ENCODE data around the gene JAML. TPM values are rescaled to one million over a fixed set of nuclear protein-coding genes. Genes with fewer than 3 reads are reported as not detected.
A peak's percentile ranks its signal among the peaks of the same experiment; 100 is the strongest.

The JAML gene
- total and polyA plus RNA-seq, 2 of the 13 experiments (the other 11 are each of a cell fraction or from before 2014, with no cell fraction given) = 2.0 to 3.3 TPM

- 0 out of 2 replicates have a peak, but pooled peaks have one; percentile 30 for TF ChIP-seq ZNF329 (CRISPR knock-in tag; IDR thresholded peaks at IDR 0.05; ENCODE audit: low read depth)
- 0 out of 2 replicates have a peak, but pooled peaks have one; percentile 79 for TF ChIP-seq ZFP41 (CRISPR knock-in tag; IDR thresholded peaks at IDR 0.05; ENCODE audit: borderline replicate concordance)
- TF ChIP-seq KDM2A (CRISPR knock-in tag; IDR thresholded peaks at IDR 0.05; ENCODE audit: borderline replicate concordance, low read depth) = peak; percentile 86; the same call in 1 of the 2 replicates
- TF ChIP-seq PPARG (CRISPR knock-in tag; conservative IDR thresholded peaks at IDR 0.05) = 0 out of 2 replicates have a peak, but pooled peaks have one; percentile 16
- TF ChIP-seq PLRG1 (conservative IDR thresholded peaks at IDR 0.05) = no peak
- TF ChIP-seq ZHX2 (IDR thresholded peaks at IDR 0.05; ENCODE audit: low read depth) = peak; percentile 83
- TF ChIP-seq ZHX2 (CRISPR knock-in tag; IDR thresholded peaks at IDR 0.05; ENCODE audit: borderline replicate concordance) = no peak; the same call in 1 of the 2 replicates
- peak; percentile 72 for TF ChIP-seq PHF8 (CRISPR knock-in tag; IDR thresholded peaks at IDR 0.05)
- peak; percentile 55; the same call in 1 of the 2 replicates for TF ChIP-seq MED1 (CRISPR knock-in tag; IDR thresholded peaks at IDR 0.05)
- TF ChIP-seq PHF21A (CRISPR knock-in tag; IDR thresholded peaks at IDR 0.05) = peak; percentile 50; the same call in 1 of the 2 replicates
- TF ChIP-seq ZNF180 (CRISPR knock-in tag; IDR thresholded peaks at IDR 0.05; ENCODE audit: borderline replicate concordance, low read depth) = no peak
- 0 out of 2 replicates have a peak, but pooled peaks have one; percentile 12 for TF ChIP-seq TFE3 (CRISPR knock-in tag; IDR thresholded peaks at IDR 0.05)
- 0 out of 2 replicates have a peak, but pooled peaks have one; percentile 24 for TF ChIP-seq SIX4 (CRISPR knock-in tag; IDR thresholded peaks at IDR 0.05)
- 0 out of 2 replicates have a peak, but pooled peaks have one; percentile 33 for TF ChIP-seq ZNF30 (CRISPR knock-in tag; IDR thresholded peaks at IDR 0.05)
- TF ChIP-seq HOXA7 (CRISPR knock-in tag; IDR thresholded peaks at IDR 0.05) = no peak
- TF ChIP-seq MEF2D (CRISPR knock-in tag; IDR thresholded peaks at IDR 0.05) = peak; percentile 38; the same call in 1 of the 2 replicates
- no peak for TF ChIP-seq PRPF4 (IDR thresholded peaks at IDR 0.05; ENCODE audit: low read depth, low read length, poor library complexity, severe bottlenecking)
- no peak for TF ChIP-seq ZNF879 (CRISPR knock-in tag; IDR thresholded peaks at IDR 0.05)
Observed at GRCh38 chr11:118251858-118252652, 27.2 kb upstream of the JAML start, which contains the start of gene MPZL3 (continued).
